Prostate gland (tissue), 2 donors: ENCODE measurements around the gene STIM1. TPM values are rescaled to one million over a fixed set of nuclear protein-coding genes. Genes with fewer than 3 reads are reported as not detected.

Experiments used
- DNase-seq: peaks from one replicate; pipeline ENCODE4 v3.0.0-alpha.2; 2019; ENCODE audit warnings: low spot score
- H3K27ac ChIP-seq, 2 donors: fragments of 200-600 bp; sonication (generic); 2 replicates each; pipeline ENCODE4 v1.5.1; 2017 to 2019
- H3K27me3 ChIP-seq: fragments of 200-600 bp; sonication (generic); replicated peaks from 2 replicates; pipeline ENCODE4 v1.5.1; 2019; ENCODE audit not compliant: insufficient read depth
- H3K36me3 ChIP-seq, 2 donors: fragments of 200-600 bp; sonication (generic); 1 replicate in 1 of 2; 2 replicates in 1 of 2; pipeline versions ENCODE4 v1.5.1 to v1.8.1; 2017 to 2019
- H3K4me1 ChIP-seq: fragments of 200-600 bp; sonication (generic); replicated peaks from 2 replicates; pipeline ENCODE4 v1.5.1; 2019
- H3K4me3 ChIP-seq, 2 donors: fragments of 200-600 bp; sonication (generic); 2 replicates each; pipeline ENCODE4 v1.5.1; 2017 to 2019
- H3K9me3 ChIP-seq: fragments of 200-600 bp; sonication (generic); 2 replicates; pipeline ENCODE4 v1.5.1; 2017
- CTCF ChIP-seq, 4 experiments: fragments of 200-600 bp in 2 of 4; fragments of 450-650 bp in 2 of 4; sonication (generic) in 2 of 4; IDR thresholded peaks; 1 replicate in 3 of 4; 2 replicates in 1 of 4; pipeline ENCODE4 v1.5.1; 2016 to 2019; ENCODE audit warnings: antibody characterized with exemption in 4 of 4, mild to moderate bottlenecking in 2 of 4, moderate library complexity in 2 of 4
- POLR2A ChIP-seq: fragments of 450-650 bp; IDR thresholded peaks from one replicate; pipeline ENCODE4 v1.6.1; 2016; ENCODE audit warnings: antibody characterized with exemption, mild to moderate bottlenecking
- POLR2AphosphoS5 ChIP-seq: sonication (generic); formaldehyde crosslinking; IDR thresholded peaks from one replicate; pipeline ENCODE4 v1.6.1; 2017; ENCODE audit warnings: antibody characterized with exemption
- WGBS: methylation state at CpG from one replicate; pipeline ENCODE4 v1.1.5; 2018; 5-methylcytosine and 5-hydroxymethylcytosine counted together
- intact Hi-C: fragments of 100-400 bp; cut with DNase I; formaldehyde crosslinking; loops from one replicate; pipeline ENCODE4 v1.14.2; 2022
- total RNA-seq, 2 donors: library from RNA; depleted of rRNA; stranded (reverse); fragments of >200 nt; gene quantifications; one replicate each; pipeline ENCODE4 v1.1.0, GENCODE V29; 2016

Gene STIM1
- total RNA-seq, 2 donors from 2014 or later, result 34.1 to 65.0 TPM

- H3K4me3 ChIP-seq, result no peak overlapping the region
- H3K4me1 ChIP-seq, result no peaks in the 10 kb centered on the region
- H3K36me3 ChIP-seq, result no peaks in the 10 kb centered on the region
- no peaks in the 10 kb centered on the region for H3K9me3 ChIP-seq
- H3K27ac ChIP-seq, result peak overlapping the region in 1 of 2 donors; percentile 24
- TF ChIP-seq POLR2A (no peak), POLR2AphosphoS5 (no peak), CTCF (IDR thresholded peaks at IDR 0.05) (no peak)
- intact Hi-C loops, result loop anchor here (5.0 kb wide), 1 partner anchor 129 kb away; no protein-coding TSS in a partner anchor
- H3K27me3 ChIP-seq, result no peaks in the 10 kb centered on the region
- 55% methylated on average over 1 of the region's 1 CpG for whole genome bisulfite sequencing
- DNase-seq, result no peak
These were observed 87.6 kb downstream of the STIM1 start for GRCh38 chr11:3942956-3943497.

GRCh38 chr11:3944198-3944597 is 88.7 kb downstream of the STIM1 start:
- DNase-seq, result no peak
- Histone ChIP-seq H3K4me3 (no peak overlapping the region), H3K27ac (no peak overlapping the region), H3K9me3 (no peaks in the 10 kb centered on the region), H3K27me3 (no peaks in the 10 kb centered on the region), H3K36me3 (no peaks in the 10 kb centered on the region), H3K4me1 (no peaks in the 10 kb centered on the region)
- intact Hi-C loops, result loop anchor here (5.0 kb wide), 1 partner anchor 128 kb away; no protein-coding TSS in a partner anchor
- WGBS, result 49% methylated on average over 1 of the region's 1 CpG
- TF ChIP-seq POLR2AphosphoS5, result no peak
- TF ChIP-seq POLR2A, result no peak
- no peak for TF ChIP-seq CTCF (IDR thresholded peaks at IDR 0.05)

- no peaks in the 10 kb centered on the region for H3K36me3 ChIP-seq
- no peaks in the 10 kb centered on the region for H3K4me1 ChIP-seq
- no peaks in the 10 kb centered on the region for H3K9me3 ChIP-seq
- DNase-seq, result no peak
- peak overlapping the region; percentile 49 to 58 for H3K27ac ChIP-seq
- H3K27me3 ChIP-seq, result no peaks in the 10 kb centered on the region
- intact Hi-C loops, result loop anchor here (5.0 kb wide), 2 partner anchors 81 to 89 kb away; partner anchors contain the start of gene STIM1
- H3K4me3 ChIP-seq, result no peak overlapping the region
- TF ChIP-seq POLR2AphosphoS5 (no peak), POLR2A (no peak), CTCF (IDR thresholded peaks at IDR 0.05) (no peak)
- WGBS, result 52% methylated on average over 2 of the region's 2 CpGs
These were observed 91.1 kb downstream of the STIM1 start for GRCh38 chr11:3946455-3947017.

GRCh38 chr11:3947061-3947460 is 91.6 kb downstream of the STIM1 start:
- DNase-seq, result peak; percentile 7
- WGBS, result 13% methylated on average over 1 of the region's 1 CpG
- Histone ChIP-seq H3K4me1 (no peaks in the 10 kb centered on the region), H3K9me3 (no peaks in the 10 kb centered on the region), H3K27ac (peak overlapping the region; percentile 18 to 58), H3K4me3 (no peak overlapping the region), H3K36me3 (no peaks in the 10 kb centered on the region), H3K27me3 (no peaks in the 10 kb centered on the region)
- intact Hi-C loops, result loop anchor here (5.0 kb wide), 2 partner anchors 80 to 90 kb away; partner anchors contain the start of gene STIM1
- no peak for TF ChIP-seq CTCF (IDR thresholded peaks at IDR 0.05)
- no peak for TF ChIP-seq POLR2A
- peak; percentile 48 for TF ChIP-seq POLR2AphosphoS5

GRCh38 chr11:3949125-3949524 is 93.7 kb downstream of the STIM1 start:
- Histone ChIP-seq H3K4me1 (no peaks in the 10 kb centered on the region), H3K9me3 (no peaks in the 10 kb centered on the region), H3K27ac (no peak overlapping the region), H3K36me3 (no peaks in the 10 kb centered on the region), H3K27me3 (no peaks in the 10 kb centered on the region), H3K4me3 (no peak overlapping the region)
- no peak for DNase-seq
- intact Hi-C loops, result loop anchor here (5.0 kb wide), 2 partner anchors 78 to 92 kb away; partner anchors contain the start of gene STIM1
- WGBS, result 85% methylated on average over 2 of the region's 2 CpGs
- TF ChIP-seq POLR2A (no peak), CTCF (IDR thresholded peaks at IDR 0.05) (no peak), POLR2AphosphoS5 (no peak)
